ENCODE measurements around the gene NAE1. TPM values are rescaled to one million over a fixed set of nuclear protein-coding genes. Genes with fewer than 3 reads are reported as not detected.

Gene NAE1
- 73.7 and 119 TPM in 2 replicates for total RNA-seq

GRCh38 chr16:66830422-66831404 is at the start of gene NAE1:
Gene NAE1, minus strand, starts transcription at chr16:66830976. Its CDS starts 77 bp downstream, at chr16:66830899.

GRCh38 chr16:66844342-66845079 is 13.7 kb upstream of the NAE1 start, which contains the start of gene CA7:
Gene CA7, plus strand, starts transcription at chr16:66844414. Its CDS starts 74 bp downstream, at chr16:66844488.

GRCh38 chr16:66801320-66802105 is 29.3 kb downstream of the NAE1 start, which contains the start of gene TERB1:
Gene TERB1, minus strand, starts transcription at chr16:66801584. Its CDS starts 4,786 bp downstream, at chr16:66796798.

Other genes starting within 250 kb of the NAE1 start
- gene CMTM3, start 226.3 kb downstream of the NAE1 start, total RNA-seq, result 24.7 and 36.2 TPM in 2 replicates
- 13.7 and 13.9 TPM in 2 replicates for gene CMTM4, start 134.2 kb downstream of the NAE1 start, total RNA-seq
- gene DYNC1LI2, start 79.4 kb downstream of the NAE1 start, total RNA-seq, result 39.1 and 53.2 TPM in 2 replicates
- not detected in 2 replicates for gene TERB1, start 29.4 kb downstream of the NAE1 start, total RNA-seq
- not detected in 2 replicates for gene CA7, start 13.4 kb upstream of the NAE1 start, total RNA-seq
- gene PDP2, start 49.5 kb upstream of the NAE1 start, total RNA-seq, result 8.0 and 9.2 TPM in 2 replicates
- gene CDH16, start 87.9 kb upstream of the NAE1 start, total RNA-seq, result 0.04 TPM in 1 of 2 replicates, not detected in the other
- 2.8 and 3.1 TPM in 2 replicates for gene RRAD, start 94.6 kb upstream of the NAE1 start, total RNA-seq
- gene CIAO2B, start 103.4 kb upstream of the NAE1 start, total RNA-seq, result 91.1 and 118 TPM in 2 replicates
- 40.8 and 42.3 TPM in 2 replicates for gene CES2, start 104.5 kb upstream of the NAE1 start, total RNA-seq
- 0.78 and 0.99 TPM in 2 replicates for gene CES3, start 130.3 kb upstream of the NAE1 start, total RNA-seq
- gene CES4A, start 157.6 kb upstream of the NAE1 start, total RNA-seq, result 1.1 and 2.4 TPM in 2 replicates
- 48.2 and 64.0 TPM in 2 replicates for gene CBFB, start 198.2 kb upstream of the NAE1 start, total RNA-seq

Measured in hair follicular keratinocyte (primary cell).